Activated naive CD8-positive, alpha-beta T cell (primary cell): Measurements from ENCODE around the gene KLHL22.
"Not testable (repeated sequence)": the region's sequence is repeated elsewhere in the genome, so short reads cannot be mapped to it uniquely, and the experiment has no call there.

ENCODE experiments used
- H3K27ac Mint-ChIP-seq: one replicate; pipeline ENCODE4 v1.8.0; 2021; ENCODE audit warnings: mixed read lengths
- H3K27me3 Mint-ChIP-seq: one replicate; pipeline ENCODE4 v1.8.0; 2021; ENCODE audit warnings: mixed read lengths
- H3K36me3 Mint-ChIP-seq: one replicate; pipeline ENCODE4 v1.8.0; 2021; ENCODE audit warnings: mixed read lengths
- H3K4me1 Mint-ChIP-seq: one replicate; pipeline ENCODE4 v1.8.0; 2021; ENCODE audit warnings: low read depth, mixed read lengths
- H3K4me3 Mint-ChIP-seq: one replicate; pipeline ENCODE4 v1.8.0; 2021; ENCODE audit warnings: mild to moderate bottlenecking, mixed read lengths
- H3K9me3 Mint-ChIP-seq: one replicate; pipeline ENCODE4 v1.8.0; 2021; ENCODE audit warnings: low read depth, mixed read lengths

Gene KLHL22

DNA sequence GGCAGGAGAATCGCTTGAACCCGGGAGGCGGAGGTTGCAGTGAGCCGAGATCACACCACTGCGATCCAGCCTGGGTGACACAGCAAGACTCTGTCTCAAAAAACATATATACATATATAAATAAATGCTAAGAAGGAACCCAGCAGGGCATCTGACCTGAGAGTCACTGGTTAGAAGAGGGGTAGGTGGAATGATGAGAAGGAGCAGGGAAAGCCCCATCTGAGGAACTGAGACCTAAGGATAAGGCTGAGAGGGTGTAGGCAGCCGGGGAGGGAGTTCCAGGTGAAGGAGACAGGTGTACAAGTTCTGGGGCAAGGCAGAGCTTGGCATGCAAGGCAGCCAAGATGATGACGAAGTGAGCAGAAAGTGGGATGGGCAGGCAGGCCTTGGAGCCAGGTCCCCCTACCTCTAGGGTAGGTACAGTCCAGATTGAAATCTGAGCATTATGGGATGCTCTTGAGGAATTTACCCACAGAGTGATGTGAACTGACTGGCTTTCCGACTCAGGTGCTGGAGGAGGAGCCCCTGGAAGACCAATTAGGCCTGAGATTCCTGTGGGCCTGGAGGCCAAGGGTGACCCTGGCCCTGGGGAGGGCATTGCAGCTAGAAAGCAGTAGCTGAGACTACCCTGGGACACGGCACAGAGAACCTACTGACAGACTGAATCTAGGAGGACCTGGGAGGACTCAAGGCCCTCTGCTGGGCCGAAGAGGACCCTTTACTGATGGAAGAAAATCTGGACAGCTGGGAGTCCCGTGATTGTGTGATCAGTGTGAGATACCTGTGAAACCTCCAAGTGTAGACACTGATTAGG, 22.8 kb downstream of the KLHL22 start:
- peaks cover 8% of the 10 kb centered on the region for H3K36me3 Mint-ChIP-seq
- no peak overlapping the region for H3K4me3 Mint-ChIP-seq
- H3K27me3 Mint-ChIP-seq, result no peaks in the 10 kb centered on the region
- no peaks in the 10 kb centered on the region for H3K9me3 Mint-ChIP-seq
- H3K4me1 Mint-ChIP-seq, result peaks cover 41% of the 10 kb centered on the region
- peak overlapping the region; percentile 79 for H3K27ac Mint-ChIP-seq

GRCh38 chr22:20471126-20471833, 24.3 kb downstream of the KLHL22 start:
- H3K27me3 Mint-ChIP-seq, result no peaks in the 10 kb centered on the region
- no peaks in the 10 kb centered on the region for H3K9me3 Mint-ChIP-seq
- no peak overlapping the region for H3K4me3 Mint-ChIP-seq
- H3K4me1 Mint-ChIP-seq, result peaks cover 44% of the 10 kb centered on the region
- H3K36me3 Mint-ChIP-seq, result peaks cover 8% of the 10 kb centered on the region
- no peak overlapping the region for H3K27ac Mint-ChIP-seq

GRCh38 chr22:20470525-20470924, 25.1 kb downstream of the KLHL22 start:
- H3K4me3 Mint-ChIP-seq, H3K36me3 Mint-ChIP-seq, H3K27me3 Mint-ChIP-seq, H3K27ac Mint-ChIP-seq, H3K9me3 Mint-ChIP-seq: not testable (repeated sequence)
- peaks cover 44% of the 10 kb centered on the region for H3K4me1 Mint-ChIP-seq

DNA sequence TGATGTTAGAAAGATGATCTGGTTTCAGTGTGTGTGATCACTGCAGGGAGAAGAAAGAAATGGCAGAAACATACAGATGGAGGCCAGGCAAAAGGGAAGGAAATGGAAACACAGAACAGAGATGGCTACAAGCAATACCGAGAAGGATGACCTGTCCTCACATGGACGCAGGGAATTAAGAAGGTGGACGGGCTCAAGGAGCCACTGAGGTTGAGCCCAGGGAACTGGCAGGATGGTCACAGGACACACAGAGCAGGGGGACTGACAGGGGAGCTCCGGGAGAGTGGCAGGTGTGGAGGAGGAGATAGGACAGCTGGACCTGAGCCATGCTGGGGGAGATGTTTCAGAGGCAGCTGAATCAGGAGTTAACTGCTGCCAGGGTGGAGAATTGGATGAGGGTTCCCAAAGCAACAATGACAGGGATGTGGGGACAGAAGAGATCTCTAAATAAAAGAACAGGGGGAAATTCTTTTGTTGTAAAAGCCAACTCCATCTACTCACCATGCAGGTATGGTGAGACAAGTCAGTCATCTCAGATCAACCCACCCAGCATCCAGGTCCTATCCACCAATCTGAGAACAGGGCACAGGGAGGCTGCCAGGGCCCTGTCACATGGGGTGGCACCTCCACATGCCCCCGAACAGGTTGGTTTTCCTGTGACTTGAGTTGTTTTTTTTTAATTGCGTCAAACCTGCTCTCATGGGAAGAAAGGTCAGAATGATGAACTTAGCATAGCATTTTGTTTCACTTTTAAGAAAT, 26.3 kb downstream of the KLHL22 start:
- Mint-ChIP-seq H3K27ac (peak overlapping the region; percentile 18), H3K36me3 (peaks cover 8% of the 10 kb centered on the region), H3K4me1 (peaks cover 44% of the 10 kb centered on the region), H3K27me3 (no peaks in the 10 kb centered on the region), H3K9me3 (no peaks in the 10 kb centered on the region), H3K4me3 (peak overlapping the region; percentile 7)

DNA sequence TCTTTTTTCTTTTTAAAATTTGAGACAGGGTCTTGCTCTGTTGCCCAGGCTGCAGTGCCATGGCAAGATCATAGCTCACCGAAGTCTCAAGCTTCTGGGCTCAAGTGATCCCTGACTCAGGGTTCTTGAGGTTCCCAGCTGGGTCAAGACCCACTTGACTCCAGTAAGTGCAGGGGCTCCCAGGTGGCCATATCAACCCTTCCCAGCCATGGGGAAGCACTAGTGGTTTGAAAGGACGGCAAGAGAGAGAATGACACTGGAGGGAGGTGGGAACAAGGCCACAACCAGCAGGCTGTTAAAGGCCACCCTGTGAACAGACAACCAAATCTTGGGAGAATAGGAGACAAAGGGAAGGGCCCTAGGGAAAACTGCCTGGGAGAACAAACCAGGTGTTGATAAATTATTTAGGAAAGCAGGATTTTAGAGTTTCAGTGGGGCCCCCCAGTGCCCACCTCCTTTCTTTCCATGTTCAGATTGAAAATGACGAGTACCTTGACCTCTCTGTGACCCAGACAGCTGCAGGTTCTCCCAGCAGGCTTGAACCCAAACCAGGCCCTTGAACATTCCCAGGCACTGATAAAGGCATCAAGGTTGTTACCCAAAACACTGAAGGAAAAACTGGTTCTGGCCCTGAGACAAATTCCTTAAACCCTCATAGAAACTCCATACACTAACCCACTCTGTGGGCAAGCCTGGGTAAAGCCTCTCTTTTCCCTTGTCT, 28.8 kb downstream of the KLHL22 start:
- Mint-ChIP-seq H3K27ac (peak overlapping the region; percentile 34), H3K9me3 (no peaks in the 10 kb centered on the region), H3K4me1 (peaks cover 60% of the 10 kb centered on the region), H3K27me3 (no peaks in the 10 kb centered on the region), H3K4me3 (no peak overlapping the region), H3K36me3 (peaks cover 11% of the 10 kb centered on the region)

GRCh38 chr22:20465759-20466077, 29.9 kb downstream of the KLHL22 start:
- Mint-ChIP-seq H3K27me3 (no peaks in the 10 kb centered on the region), H3K4me1 (peaks cover 62% of the 10 kb centered on the region), H3K36me3 (peaks cover 9% of the 10 kb centered on the region), H3K4me3 (peak overlapping the region; percentile 64), H3K9me3 (no peaks in the 10 kb centered on the region), H3K27ac (peak overlapping the region; percentile 90)

GRCh38 chr22:20464912-20465758, 30.5 kb downstream of the KLHL22 start:
- H3K9me3 Mint-ChIP-seq, result no peaks in the 10 kb centered on the region
- peak overlapping the region; percentile 97 for H3K27ac Mint-ChIP-seq
- peaks cover 9% of the 10 kb centered on the region for H3K36me3 Mint-ChIP-seq
- peaks cover 63% of the 10 kb centered on the region for H3K4me1 Mint-ChIP-seq
- no peaks in the 10 kb centered on the region for H3K27me3 Mint-ChIP-seq
- H3K4me3 Mint-ChIP-seq, result peak overlapping the region; percentile 64

GRCh38 chr22:20464096-20464614, 31.4 kb downstream of the KLHL22 start:
- Mint-ChIP-seq H3K4me1 (peaks cover 63% of the 10 kb centered on the region), H3K4me3 (peak overlapping the region; percentile 59), H3K27ac (peak overlapping the region; percentile 97), H3K9me3 (no peaks in the 10 kb centered on the region), H3K27me3 (no peaks in the 10 kb centered on the region), H3K36me3 (peaks cover 10% of the 10 kb centered on the region)

DNA sequence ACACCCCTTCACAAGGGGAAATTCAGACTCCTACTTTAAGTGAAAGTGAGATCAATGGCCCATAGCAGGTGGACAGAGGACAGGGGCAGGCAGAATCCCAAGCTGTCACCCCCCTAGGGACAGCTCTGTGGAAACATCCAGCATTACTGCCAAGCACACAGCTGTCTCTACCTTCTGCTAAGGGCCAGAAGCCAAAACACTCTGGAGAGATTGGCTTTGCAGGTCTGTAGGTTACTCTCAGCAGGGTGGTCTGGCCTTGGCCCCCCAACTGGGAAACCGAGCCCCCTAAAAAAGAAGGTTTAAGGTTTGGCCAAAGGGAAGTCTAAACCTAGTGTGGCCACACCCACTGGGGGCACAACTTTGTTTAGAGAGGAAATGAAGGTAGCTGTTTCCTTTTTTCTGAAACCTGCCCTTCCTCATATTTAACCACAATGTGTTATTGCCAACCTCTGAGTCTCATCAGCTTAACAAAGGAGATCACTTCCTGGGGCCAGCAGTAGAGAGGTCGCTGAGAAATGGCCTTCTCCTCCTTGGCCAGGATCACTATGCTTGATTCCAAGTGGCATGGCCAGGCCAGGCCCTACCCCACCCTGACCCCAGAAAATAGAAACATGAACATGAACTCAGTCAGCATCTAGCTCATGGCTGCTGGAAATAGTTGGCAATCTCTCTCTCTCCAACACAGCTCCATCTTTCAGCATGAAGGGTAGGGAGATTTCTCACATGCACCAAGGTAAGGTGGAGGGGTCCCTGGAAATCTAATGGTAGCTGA, 32.1 kb downstream of the KLHL22 start:
- peaks cover 8% of the 10 kb centered on the region for H3K36me3 Mint-ChIP-seq
- H3K4me1 Mint-ChIP-seq, result peaks cover 63% of the 10 kb centered on the region
- H3K4me3 Mint-ChIP-seq, result peak overlapping the region; percentile 59

DNA sequence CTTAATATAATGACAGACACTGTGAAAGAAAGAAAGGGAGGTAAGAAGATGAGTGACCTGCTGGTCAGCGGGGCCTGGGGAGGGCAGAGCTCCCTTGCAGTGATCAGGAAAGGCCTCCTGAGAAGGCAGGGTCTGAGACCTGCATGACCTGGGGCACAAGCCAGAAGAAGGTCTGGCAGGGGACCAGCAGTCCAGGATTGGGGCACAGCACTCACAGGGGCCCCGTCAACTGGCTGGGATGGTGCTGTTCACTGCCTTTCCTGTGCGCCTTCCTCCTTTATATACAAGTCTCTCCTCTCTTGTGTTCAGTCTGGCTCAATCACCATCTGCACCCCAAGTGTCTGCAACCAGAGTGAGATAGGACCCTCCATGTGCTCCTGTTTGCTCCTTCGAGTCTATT, 35.7 kb downstream of the KLHL22 start:
- Mint-ChIP-seq H3K4me1 (peaks cover 55% of the 10 kb centered on the region), H3K9me3 (no peaks in the 10 kb centered on the region), H3K36me3 (peaks cover 11% of the 10 kb centered on the region), H3K4me3 (no peak overlapping the region), H3K27ac (no peak overlapping the region), H3K27me3 (no peaks in the 10 kb centered on the region)

More for the DNA sequence above, 32.1 kb downstream of the KLHL22 start:
- Mint-ChIP-seq H3K27ac (peak overlapping the region; percentile 97), H3K9me3 (no peaks in the 10 kb centered on the region), H3K27me3 (no peaks in the 10 kb centered on the region)

DNA sequence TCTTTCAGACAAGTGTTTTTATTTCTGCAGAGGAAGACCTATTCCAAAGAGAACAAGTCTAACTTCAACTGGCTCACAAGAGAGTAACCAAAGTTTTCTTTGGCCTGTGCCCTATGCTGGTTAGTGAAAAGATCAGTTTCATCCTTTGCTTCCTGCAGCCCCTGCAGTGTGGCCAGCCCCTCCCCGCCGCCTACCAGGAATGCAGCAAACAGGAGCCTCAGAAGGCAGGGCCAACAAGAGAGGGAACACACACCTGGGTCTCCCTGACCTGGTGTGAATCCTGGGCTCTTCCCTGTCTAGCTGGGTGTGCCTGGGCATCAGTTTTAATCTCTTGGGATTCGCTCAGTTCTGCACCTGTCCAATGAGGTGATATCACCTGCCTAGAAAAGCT, 36.4 kb downstream of the KLHL22 start:
- no peak overlapping the region for H3K4me3 Mint-ChIP-seq
- H3K4me1 Mint-ChIP-seq, result peaks cover 49% of the 10 kb centered on the region
- no peaks in the 10 kb centered on the region for H3K27me3 Mint-ChIP-seq
- H3K9me3 Mint-ChIP-seq, result no peaks in the 10 kb centered on the region
- peaks cover 12% of the 10 kb centered on the region for H3K36me3 Mint-ChIP-seq
- no peak overlapping the region for H3K27ac Mint-ChIP-seq

GRCh38 chr22:20458530-20459151, 37.0 kb downstream of the KLHL22 start:
- Mint-ChIP-seq H3K27me3 (no peaks in the 10 kb centered on the region), H3K36me3 (peaks cover 10% of the 10 kb centered on the region), H3K27ac (no peak overlapping the region), H3K9me3 (no peaks in the 10 kb centered on the region), H3K4me1 (peaks cover 44% of the 10 kb centered on the region), H3K4me3 (no peak overlapping the region)
